ENCODE data around the gene ITGA11. TPM values are rescaled to one million over a fixed set of nuclear protein-coding genes. Genes with fewer than 3 reads are reported as not detected.
"Not testable (repeated sequence)": the region's sequence is repeated elsewhere in the genome, so short reads cannot be mapped to it uniquely, and the experiment has no call there.

The ITGA11 gene
- total RNA-seq, 1 donor from 2014 or later = 2.0 TPM

DNA sequence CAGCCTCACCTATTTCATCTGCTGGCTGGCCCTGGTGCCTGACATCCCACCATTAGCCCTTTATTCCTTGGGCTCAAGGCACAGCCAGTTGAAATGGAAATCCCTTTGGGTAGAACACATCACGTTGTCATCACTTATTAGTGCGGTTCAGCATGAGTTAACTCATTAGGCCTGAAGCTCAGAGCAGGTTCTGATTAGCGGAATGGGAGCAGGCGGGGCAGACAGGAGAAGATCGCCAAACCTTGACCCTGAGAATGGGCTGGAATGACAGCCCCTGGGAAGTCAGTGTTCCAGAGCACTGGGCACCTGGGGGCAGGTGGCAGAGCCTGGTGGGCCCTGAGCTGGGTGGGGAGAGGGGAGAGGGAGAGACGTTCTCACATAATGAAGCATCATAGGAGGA lies 5.8 kb downstream of the ITGA11 start:
- no peak for FAIRE-seq

DNA sequence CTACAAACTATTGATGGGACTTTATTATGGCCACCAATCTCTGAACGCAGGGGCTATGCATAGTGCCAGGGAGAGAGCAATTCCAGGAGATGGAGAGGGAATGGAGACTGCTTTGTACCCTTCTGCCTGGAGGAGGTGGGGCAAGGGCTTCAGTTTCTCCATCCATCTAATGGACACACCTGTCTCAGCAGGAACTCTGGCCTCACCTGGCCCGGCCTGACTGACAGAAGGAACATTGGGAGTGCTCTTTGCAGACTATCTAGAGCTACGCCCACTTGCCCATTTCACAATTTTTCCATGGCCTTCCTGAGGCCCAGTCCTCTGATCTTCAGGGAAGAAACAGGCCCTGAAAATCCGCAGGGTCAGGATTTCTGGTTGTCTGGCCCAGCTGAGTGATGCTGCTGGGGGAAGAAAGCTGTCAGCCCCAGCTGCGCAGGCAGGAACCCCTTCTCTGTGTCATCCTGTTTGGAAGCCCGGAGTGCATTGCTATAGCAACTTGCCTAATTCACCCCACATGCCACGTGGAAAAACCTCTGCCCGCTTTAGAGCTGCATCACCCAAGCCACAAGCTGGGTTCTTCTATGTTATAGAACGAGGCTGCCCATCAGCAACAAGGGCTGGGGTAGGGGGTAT lies 6.4 kb downstream of the ITGA11 start:
- no peak for DNase-seq (ENCODE audit: low spot score in 2 of 2)
- no peak for FAIRE-seq

More for the DNA sequence above, 5.8 kb downstream of the ITGA11 start:
- no peak for DNase-seq (ENCODE audit: low spot score in 2 of 2)

DNA sequence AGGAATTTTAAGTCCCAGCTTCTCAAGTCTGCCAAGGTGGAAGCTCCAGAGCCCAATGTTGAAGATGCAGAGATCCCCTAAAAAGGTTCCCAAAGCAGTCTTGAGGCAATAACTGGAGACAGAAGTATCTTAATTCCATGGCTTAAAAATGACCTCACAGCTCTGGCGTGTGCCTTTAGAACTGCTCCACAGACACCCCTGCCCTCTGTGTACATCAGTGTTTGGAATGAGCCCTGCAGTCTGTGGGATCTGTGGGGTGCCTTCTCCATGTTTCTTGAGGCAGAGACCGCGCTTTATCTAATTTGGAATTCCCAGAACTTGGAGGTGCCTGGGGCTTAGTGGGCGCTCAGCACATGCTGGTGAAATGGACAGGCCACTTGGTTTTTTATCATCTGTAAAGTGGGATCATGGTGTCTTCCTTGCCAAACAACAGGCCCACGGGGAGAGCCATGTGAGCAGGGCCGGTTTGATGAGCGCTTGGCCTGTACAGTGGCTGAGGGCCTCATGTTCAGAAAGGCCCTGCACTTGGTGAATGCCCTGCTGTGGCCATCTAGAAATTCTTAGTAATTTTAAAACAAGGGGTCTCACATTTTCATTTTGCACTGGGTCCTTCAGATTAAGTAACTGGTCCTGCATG lies 7.1 kb downstream of the ITGA11 start:
- DNase-seq (ENCODE audit: low spot score in 2 of 2) (no peak), FAIRE-seq (no peak)

DNA sequence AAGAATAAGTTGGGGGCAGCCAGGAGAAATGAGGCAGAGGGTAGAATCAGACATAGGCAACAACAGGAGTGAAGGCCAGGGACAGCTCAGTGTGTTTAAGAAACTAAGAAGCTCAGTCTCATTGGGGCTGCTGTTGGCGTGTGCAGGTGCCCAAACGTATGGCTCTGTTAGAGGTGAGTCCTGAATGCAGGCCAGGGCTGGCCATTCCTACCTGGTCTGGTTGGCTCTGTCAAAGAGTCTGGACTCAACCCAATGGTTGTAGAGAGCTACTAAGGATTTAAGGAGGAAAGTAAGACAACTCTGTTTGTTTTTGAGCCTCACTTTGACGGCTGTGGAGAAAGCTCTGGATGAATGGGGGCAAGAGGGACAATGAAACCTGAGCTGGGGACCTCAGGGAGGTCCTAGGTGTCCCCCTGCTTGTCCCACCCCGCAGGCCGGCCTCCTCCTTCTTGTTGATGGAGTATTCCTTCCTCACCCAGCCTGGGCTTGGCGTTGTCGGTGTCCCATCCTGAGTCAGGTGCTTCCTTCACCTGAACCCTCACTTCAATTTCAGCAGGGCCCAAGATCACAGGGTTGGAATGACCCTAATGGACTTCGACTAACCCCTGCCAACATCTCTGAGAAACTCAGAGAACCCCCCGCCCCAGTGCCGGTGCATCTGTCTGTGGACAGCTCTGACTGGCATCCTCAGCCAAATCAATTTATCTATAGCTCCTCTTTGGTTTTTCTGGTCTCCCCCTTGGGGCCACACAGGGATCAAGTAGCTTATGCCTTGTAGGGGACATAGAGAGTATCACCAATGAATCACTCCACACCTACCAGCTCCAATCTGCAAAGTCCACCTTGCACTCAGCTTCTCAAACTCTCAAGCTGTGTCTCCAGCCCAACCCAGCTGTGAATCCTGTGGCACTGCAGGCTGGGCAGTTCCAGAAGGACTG lies 8.3 kb downstream of the ITGA11 start:
- DNase-seq (ENCODE audit: low spot score in 2 of 2) (no peak), FAIRE-seq (no peak)

- FAIRE-seq; DNase-seq (ENCODE audit: low spot score in 2 of 2): not testable (repeated sequence)
Observed at GRCh38 chr15:68422403-68423145, 9.4 kb downstream of the ITGA11 start.

- DNase-seq (ENCODE audit: low spot score in 2 of 2) = no peak
- FAIRE-seq = no peak
Observed at GRCh38 chr15:68421798-68422402, 10.1 kb downstream of the ITGA11 start.

DNA sequence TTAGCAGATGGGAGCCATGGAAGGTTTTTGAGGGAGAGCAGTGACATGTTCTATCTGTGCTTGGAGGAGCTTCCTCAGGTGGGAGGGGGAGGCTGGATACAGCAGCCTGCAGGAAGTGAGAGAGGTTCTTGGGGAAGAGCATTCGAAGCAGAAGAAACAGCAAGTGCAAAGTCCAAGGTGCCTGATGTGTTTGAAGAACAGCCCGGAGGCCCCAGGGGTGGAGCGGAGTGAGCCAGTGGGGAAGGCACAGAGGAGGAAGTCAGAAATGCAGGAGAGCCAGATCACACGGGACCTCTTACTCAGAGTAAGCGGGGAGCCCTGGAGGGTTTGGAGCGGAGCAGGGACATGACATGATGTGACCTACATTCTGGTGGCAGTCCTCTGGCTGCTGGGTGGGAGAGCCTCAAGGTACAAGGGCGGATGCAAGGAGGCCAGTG lies 10.8 kb downstream of the ITGA11 start:
- DNase-seq (ENCODE audit: low spot score in 2 of 2) = no peak
- no peak for FAIRE-seq

DNA sequence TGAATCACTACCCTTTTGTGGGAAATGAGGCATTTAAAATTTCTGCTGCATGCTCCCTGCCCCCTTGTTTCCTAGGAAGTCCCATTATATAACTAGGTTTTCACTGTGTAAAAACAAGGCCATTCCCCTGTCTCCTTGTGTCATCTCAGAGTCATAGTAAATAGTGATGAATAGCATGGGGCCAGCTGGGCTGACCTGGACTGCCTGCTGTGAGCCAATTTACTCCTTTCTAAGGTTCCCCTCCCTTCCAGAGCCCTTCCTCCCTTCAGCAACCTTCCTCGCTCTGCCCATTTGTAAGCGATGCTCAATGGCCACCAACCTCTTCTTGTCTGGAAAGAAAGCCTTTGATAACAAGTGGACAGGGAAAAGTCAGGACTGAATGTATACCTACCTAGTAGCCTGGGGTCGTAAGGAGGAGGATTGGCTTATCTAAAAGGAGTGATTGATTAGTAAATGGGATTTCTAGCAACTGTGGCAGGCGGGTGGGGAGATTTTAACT lies 11.7 kb downstream of the ITGA11 start:
- DNase-seq (ENCODE audit: low spot score in 2 of 2) (no peak), FAIRE-seq (no peak)

GRCh38 chr15:68419301-68420175 lies 12.4 kb downstream of the ITGA11 start:
- FAIRE-seq (no peak), DNase-seq (ENCODE audit: low spot score in 2 of 2) (no peak)

- DNase-seq (ENCODE audit: low spot score in 2 of 2) (no peak), FAIRE-seq (no peak)
Observed at GRCh38 chr15:68418611-68419161, 13.3 kb downstream of the ITGA11 start.

GRCh38 chr15:68417897-68418296 lies 14.1 kb downstream of the ITGA11 start:
- FAIRE-seq = no peak
- DNase-seq (ENCODE audit: low spot score in 2 of 2) = no peak

DNA sequence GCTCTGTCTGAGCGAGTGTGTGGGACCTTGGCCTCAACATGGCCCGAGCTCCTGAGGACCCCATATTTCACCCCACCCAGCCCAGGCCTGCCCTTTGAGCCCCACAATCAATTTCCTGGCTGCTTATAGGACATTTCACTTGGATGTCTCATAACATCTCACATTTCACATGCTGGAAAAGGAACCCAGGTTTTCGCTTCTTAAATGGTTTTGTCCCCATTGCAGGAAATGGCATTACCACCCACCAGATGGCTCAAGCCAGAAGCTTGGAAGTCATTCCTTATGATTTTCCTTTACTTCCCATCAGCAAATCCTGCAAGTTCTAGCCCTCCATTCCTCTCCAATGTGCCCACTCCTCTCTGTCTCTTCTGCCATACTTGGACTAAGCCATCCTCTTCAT lies 14.9 kb downstream of the ITGA11 start:
- DNase-seq (ENCODE audit: low spot score in 2 of 2) = no peak
- no peak for FAIRE-seq

- no peak for DNase-seq (ENCODE audit: low spot score in 2 of 2)
- FAIRE-seq = no peak
Observed at GRCh38 chr15:68416158-68416535, 15.8 kb downstream of the ITGA11 start.

GRCh38 chr15:68415501-68416157 lies 16.3 kb downstream of the ITGA11 start:
- FAIRE-seq = no peak

GRCh38 chr15:68415061-68415460 lies 16.9 kb downstream of the ITGA11 start:
- FAIRE-seq (no peak), DNase-seq (ENCODE audit: low spot score in 2 of 2) (no peak)

More at GRCh38 chr15:68415501-68416157, 16.3 kb downstream of the ITGA11 start:
- no peak for DNase-seq (ENCODE audit: low spot score in 2 of 2)

- DNase-seq (ENCODE audit: low spot score in 2 of 2) (no peak), FAIRE-seq (no peak)
Observed at GRCh38 chr15:68414591-68414990, 17.4 kb downstream of the ITGA11 start.

DNA sequence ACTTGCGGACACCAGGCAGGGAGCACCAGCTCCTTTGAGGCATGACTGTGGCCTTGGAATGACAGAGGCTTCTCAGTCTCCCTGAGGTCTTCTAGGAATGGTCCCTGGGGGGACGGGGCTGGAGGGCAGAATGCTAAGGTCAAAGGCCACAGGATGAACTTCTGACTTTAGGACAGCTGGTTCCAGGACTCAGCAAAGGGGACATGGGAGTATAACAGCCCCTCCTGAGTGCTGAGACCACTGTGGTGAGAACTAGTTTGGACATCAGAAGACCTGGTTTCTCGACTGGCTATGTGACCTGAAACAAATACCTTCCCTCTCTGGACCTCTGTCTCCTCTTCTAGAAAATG lies 17.8 kb downstream of the ITGA11 start:
- DNase-seq (ENCODE audit: low spot score in 2 of 2) (no peak), FAIRE-seq (no peak)

Data from frontal cortex (tissue), 4 donors.